Thyroid gland (tissue), 4 donors: ENCODE data around the gene BOLA2. TPM values are rescaled to one million over a fixed set of nuclear protein-coding genes. Genes with fewer than 3 reads are reported as not detected.
"Not testable (repeated sequence)": the region's sequence is repeated elsewhere in the genome, so short reads cannot be mapped to it uniquely, and the experiment has no call there.

Experiments
- DNase-seq, 2 donors: peaks; one replicate each; pipeline ENCODE4 v3.0.0-alpha.2; 2019
- H3K27ac ChIP-seq, 3 donors: fragments of 200-600 bp; sonication (generic); 1 replicate in 2 of 3; 2 replicates in 1 of 3; pipeline ENCODE4 v1.5.1; 2016 to 2019; ENCODE audit warnings: mild to moderate bottlenecking in 1 of 3, moderate library complexity in 1 of 3
- H3K27me3 ChIP-seq: fragments of 200-600 bp; sonication (generic); one replicate; pipeline ENCODE4 v1.5.1; 2019
- H3K36me3 ChIP-seq, 2 donors: fragments of 200-600 bp; sonication (generic); one replicate each; pipeline ENCODE4 v1.5.1; 2016 to 2019
- H3K4me1 ChIP-seq, 2 donors: fragments of 200-600 bp; sonication (generic); one replicate each; pipeline ENCODE4 v1.5.1; 2017 to 2019
- H3K4me3 ChIP-seq, 3 donors: fragments of 200-600 bp; sonication (generic); replicated peaks in 1 of 3; 1 replicate in 2 of 3; 2 replicates in 1 of 3; pipeline ENCODE4 v1.5.1; 2016; ENCODE audit warnings: mild to moderate bottlenecking in 1 of 3
- H3K9me3 ChIP-seq: fragments of 200-600 bp; sonication (generic); one replicate; pipeline ENCODE4 v1.5.1; 2017
- WGBS, 2 donors: methylation state at CpG; one replicate each; pipeline ENCODE4 v1.1.5; 2017; 5-methylcytosine and 5-hydroxymethylcytosine counted together
- intact Hi-C: fragments of 100-400 bp; cut with DNase I; formaldehyde crosslinking; loops from one replicate; pipeline ENCODE4 v1.15.1; 2023
- total RNA-seq, 4 donors: library from RNA; depleted of rRNA; stranded (reverse); fragments of >200 nt; gene quantifications; one replicate each; pipeline ENCODE4 v1.2.3, GENCODE V29; 2016

BOLA2 gene
- total RNA-seq = 10 to 100 TPM in 3 of 4 donors, 1 to 10 TPM in 1; 7.8 to 19.1 (median 15.5) TPM

GRCh38 chr16:29454269-29454668 lies at the start of gene BOLA2, which contains the start of gene SLX1B:
BOLA2 (minus strand) TSS chr16:29454351; CDS start chr16:29454253, 98 bp downstream.
SLX1B (plus strand) TSS chr16:29454533.
- intact Hi-C loops, H3K4me3 ChIP-seq: not testable (repeated sequence)
- WGBS, 2 donors = no CpG with 5 or more reads among the region's 33 CpGs

GRCh38 chr16:29482276-29482675 lies 28.1 kb upstream of the BOLA2 start:
- peak in 1 of 2 donors; percentile 1 for DNase-seq
- 73 to 87% methylated on average over 5 to 6 of the region's 12 CpGs for WGBS, 2 donors
- H3K27me3 ChIP-seq, H3K4me1 ChIP-seq, H3K9me3 ChIP-seq, H3K27ac ChIP-seq, H3K36me3 ChIP-seq, H3K4me3 ChIP-seq, intact Hi-C loops: not testable (repeated sequence)

More at GRCh38 chr16:29454269-29454668, at the start of gene BOLA2, which contains the start of gene SLX1B:
- H3K27ac ChIP-seq, H3K36me3 ChIP-seq, H3K9me3 ChIP-seq, H3K4me1 ChIP-seq, DNase-seq, H3K27me3 ChIP-seq: not testable (repeated sequence)

GRCh38 chr16:29472065-29472464 lies 17.9 kb upstream of the BOLA2 start:
- intact Hi-C loops, H3K27me3 ChIP-seq, H3K27ac ChIP-seq, H3K4me1 ChIP-seq, DNase-seq, H3K36me3 ChIP-seq, H3K4me3 ChIP-seq, H3K9me3 ChIP-seq: not testable (repeated sequence)
- WGBS, 2 donors = no CpG with 5 or more reads among the region's 4 CpGs

GRCh38 chr16:29469660-29470059 lies 15.5 kb upstream of the BOLA2 start:
- intact Hi-C loops, H3K4me3 ChIP-seq, H3K4me1 ChIP-seq, H3K36me3 ChIP-seq, H3K27me3 ChIP-seq, H3K9me3 ChIP-seq: not testable (repeated sequence)
- peak; percentile 46 to 71 for DNase-seq
- WGBS, 2 donors = 27 to 47% methylated on average over 6 of the region's 6 CpGs
- peak overlapping the region in 1 of 3 donors; percentile 56 for H3K27ac ChIP-seq

- H3K27ac ChIP-seq, H3K27me3 ChIP-seq, H3K4me3 ChIP-seq, H3K36me3 ChIP-seq, H3K9me3 ChIP-seq, H3K4me1 ChIP-seq, intact Hi-C loops, DNase-seq: not testable (repeated sequence)
- WGBS, 2 donors = no CpG with 5 or more reads among the region's 10 CpGs
Measured at GRCh38 chr16:29467654-29468366, 13.7 kb upstream of the BOLA2 start.

GRCh38 chr16:29466904-29467303 lies 12.8 kb upstream of the BOLA2 start:
- not testable (repeated sequence) for DNase-seq, H3K9me3 ChIP-seq
- no CpG with 5 or more reads among the region's 33 CpGs for WGBS, 2 donors

GRCh38 chr16:29465985-29466824 lies 12.1 kb upstream of the BOLA2 start:
- intact Hi-C loops, DNase-seq: not testable (repeated sequence)

More at GRCh38 chr16:29466904-29467303, 12.8 kb upstream of the BOLA2 start:
- H3K36me3 ChIP-seq, H3K4me3 ChIP-seq, H3K27ac ChIP-seq, H3K27me3 ChIP-seq, H3K4me1 ChIP-seq, intact Hi-C loops: not testable (repeated sequence)

GRCh38 chr16:29460647-29461030 lies 6.5 kb upstream of the BOLA2 start:
- DNase-seq, H3K4me3 ChIP-seq, H3K27me3 ChIP-seq, H3K4me1 ChIP-seq, intact Hi-C loops, H3K9me3 ChIP-seq, H3K36me3 ChIP-seq, H3K27ac ChIP-seq: not testable (repeated sequence)
- no CpG with 5 or more reads among the region's 9 CpGs for WGBS, 2 donors

More at GRCh38 chr16:29465985-29466824, 12.1 kb upstream of the BOLA2 start:
- H3K4me1 ChIP-seq, H3K27me3 ChIP-seq, H3K36me3 ChIP-seq, H3K27ac ChIP-seq, H3K9me3 ChIP-seq, H3K4me3 ChIP-seq: not testable (repeated sequence)
- no CpG with 5 or more reads among the region's 57 CpGs for WGBS, 2 donors

GRCh38 chr16:29459706-29460646 lies 5.8 kb upstream of the BOLA2 start, which contains the start of gene SULT1A4:
SULT1A4 (plus strand) TSS chr16:29459913; CDS start chr16:29461386, 1,473 bp downstream.
- H3K36me3 ChIP-seq, H3K27me3 ChIP-seq, DNase-seq, H3K4me1 ChIP-seq, intact Hi-C loops, H3K9me3 ChIP-seq, H3K27ac ChIP-seq, H3K4me3 ChIP-seq: not testable (repeated sequence)
- WGBS, 2 donors = no CpG with 5 or more reads among the region's 13 CpGs

GRCh38 chr16:29457660-29458059 lies 3.5 kb upstream of the BOLA2 start:
- intact Hi-C loops, DNase-seq: not testable (repeated sequence)
- WGBS, 2 donors = 100% methylated on average over 1 of the region's 2 CpGs; no CpG with 5 or more reads in 1 of the 2 donors

GRCh38 chr16:29454828-29455227 lies 677 bp upstream of the BOLA2 start:
- intact Hi-C loops, H3K36me3 ChIP-seq, H3K27me3 ChIP-seq, DNase-seq, H3K4me3 ChIP-seq, H3K27ac ChIP-seq, H3K4me1 ChIP-seq, H3K9me3 ChIP-seq: not testable (repeated sequence)
- no CpG with 5 or more reads among the region's 29 CpGs for WGBS, 2 donors

More at GRCh38 chr16:29457660-29458059, 3.5 kb upstream of the BOLA2 start:
- not testable (repeated sequence) for H3K4me1 ChIP-seq, H3K4me3 ChIP-seq, H3K27me3 ChIP-seq, H3K36me3 ChIP-seq, H3K9me3 ChIP-seq, H3K27ac ChIP-seq

GRCh38 chr16:29453754-29454153 lies 397 bp downstream of the BOLA2 start:
- H3K9me3 ChIP-seq, H3K4me1 ChIP-seq, H3K36me3 ChIP-seq, H3K27me3 ChIP-seq, DNase-seq, intact Hi-C loops, H3K27ac ChIP-seq, H3K4me3 ChIP-seq: not testable (repeated sequence)
- no CpG with 5 or more reads among the region's 21 CpGs for WGBS, 2 donors
